Sigmoid colon (tissue), 3 donors: Measurements from ENCODE around the gene TRIB2.

Source experiments
- CTCF ChIP-seq, 4 experiments: fragments of 450-650 bp in 3 of 4; fragments of 200-600 bp in 1 of 4; IDR thresholded peaks; one replicate each; pipeline ENCODE4 v1.5.1; 2016 to 2019; ENCODE audit warnings: antibody characterized with exemption in 4 of 4, mild to moderate bottlenecking in 3 of 4, moderate library complexity in 2 of 4
- POLR2A ChIP-seq, 2 donors: fragments of 450-650 bp; IDR thresholded peaks; one replicate each; pipeline ENCODE4 v1.6.1; 2016; ENCODE audit warnings: antibody characterized with exemption in 2 of 2, mild to moderate bottlenecking in 2 of 2, moderate library complexity in 2 of 2

DNA sequence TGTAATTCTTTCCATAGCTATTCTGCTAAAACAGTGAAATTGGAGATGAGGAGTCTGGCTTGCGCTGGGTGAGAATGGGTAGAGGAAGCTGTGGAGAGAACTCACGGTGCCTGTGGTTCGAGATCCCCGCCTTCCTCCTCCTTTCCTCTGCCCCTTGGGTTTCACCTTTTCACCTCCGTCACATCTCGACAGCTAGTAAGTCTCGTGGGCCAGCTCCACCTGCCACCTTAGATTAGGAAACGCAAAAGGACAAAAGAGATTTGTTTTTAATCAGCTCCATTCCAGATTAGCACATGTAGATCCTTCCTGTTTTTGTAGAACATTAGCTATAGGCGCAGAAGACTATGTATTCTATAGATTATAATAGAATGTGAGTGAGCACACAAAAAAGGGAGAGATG lies 20.6 kb downstream of the TRIB2 start:
- no peak for TF ChIP-seq CTCF (IDR thresholded peaks at IDR 0.05)
- no peak for TF ChIP-seq POLR2A (IDR thresholded peaks at IDR 0.05)
